Measurements from ENCODE around the gene ABITRAM.

The ABITRAM gene

DNA sequence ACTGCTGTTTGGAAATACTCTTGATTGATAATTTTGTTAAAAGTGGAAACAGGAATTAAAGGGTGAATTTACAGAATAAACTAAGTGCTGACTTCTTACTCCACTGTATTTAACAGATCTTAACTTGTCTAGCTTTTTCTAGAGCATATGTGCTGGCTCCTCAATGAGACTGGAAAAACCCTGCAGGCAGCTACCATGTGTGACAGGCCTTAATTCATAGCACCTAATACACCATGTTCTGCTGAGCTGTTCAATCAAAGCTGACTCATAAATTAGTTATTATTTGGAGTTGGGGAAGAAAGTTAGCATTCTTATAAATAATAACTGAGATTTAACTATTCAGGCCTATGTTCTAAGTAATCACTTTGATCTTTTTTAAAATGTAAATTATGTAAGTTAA is 49.7 kb downstream of the ABITRAM start:
- Histone ChIP-seq H3F3A (ENCODE audit: low read depth) (no peaks in the 10 kb centered on the region), H3K4me2 (ENCODE audit: low read depth, low read length, poor library complexity, severe bottlenecking) (no peak overlapping the region), H4K20me1 (ENCODE audit: insufficient read depth, low read length, poor library complexity, severe bottlenecking) (no peaks in the 10 kb centered on the region), H3K9me2 (replicated peaks; ENCODE audit: low read depth, low read length) (no peaks in the 10 kb centered on the region), H3K36me3 (ENCODE audit: insufficient read depth, low read length) (peaks cover 17% of the 10 kb centered on the region; the same call in 1 of the 2 replicates), H3K4me3 (ENCODE audit: low read length, poor library complexity, severe bottlenecking) (no peak overlapping the region), H3K27me3 (ENCODE audit: insufficient read depth, low read length, poor library complexity, severe bottlenecking) (no peaks in the 10 kb centered on the region), H3K9me3 (ENCODE audit: insufficient read depth, low read depth, low read length) (no peaks in the 10 kb centered on the region), H3K9ac (ENCODE audit: low read depth, low read length, poor library complexity, severe bottlenecking) (no peak overlapping the region), H2AFZ (ENCODE audit: low read length) (no peak overlapping the region), H3K4me1 (ENCODE audit: insufficient read depth, low read length, poor library complexity, severe bottlenecking) (no peaks in the 10 kb centered on the region), H3K79me2 (ENCODE audit: insufficient read depth, low read length) (no peaks in the 10 kb centered on the region)
- no peak for TF ChIP-seq EZH2phosphoT487 (IDR thresholded peaks at IDR 0.05; ENCODE audit: borderline replicate concordance)
- TF ChIP-seq, protein P1, sequence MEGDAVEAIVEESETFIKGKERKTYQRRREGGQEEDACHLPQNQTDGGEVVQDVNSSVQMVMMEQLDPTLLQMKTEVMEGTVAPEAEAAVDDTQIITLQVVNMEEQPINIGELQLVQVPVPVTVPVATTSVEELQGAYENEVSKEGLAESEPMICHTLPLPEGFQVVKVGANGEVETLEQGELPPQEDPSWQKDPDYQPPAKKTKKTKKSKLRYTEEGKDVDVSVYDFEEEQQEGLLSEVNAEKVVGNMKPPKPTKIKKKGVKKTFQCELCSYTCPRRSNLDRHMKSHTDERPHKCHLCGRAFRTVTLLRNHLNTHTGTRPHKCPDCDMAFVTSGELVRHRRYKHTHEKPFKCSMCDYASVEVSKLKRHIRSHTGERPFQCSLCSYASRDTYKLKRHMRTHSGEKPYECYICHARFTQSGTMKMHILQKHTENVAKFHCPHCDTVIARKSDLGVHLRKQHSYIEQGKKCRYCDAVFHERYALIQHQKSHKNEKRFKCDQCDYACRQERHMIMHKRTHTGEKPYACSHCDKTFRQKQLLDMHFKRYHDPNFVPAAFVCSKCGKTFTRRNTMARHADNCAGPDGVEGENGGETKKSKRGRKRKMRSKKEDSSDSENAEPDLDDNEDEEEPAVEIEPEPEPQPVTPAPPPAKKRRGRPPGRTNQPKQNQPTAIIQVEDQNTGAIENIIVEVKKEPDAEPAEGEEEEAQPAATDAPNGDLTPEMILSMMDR (conservative IDR thresholded peaks at IDR 0.05; ENCODE audit: low read length): no peak

Measured in Loucy (cell line).